Mammary epithelial cell (primary cell): ENCODE data around the gene TYW3.

Source experiments
- EZH2 ChIP-seq: IDR thresholded peaks from 2 replicates; pipeline ENCODE4 v1.6.1; 2012; ENCODE audit warnings: low read length, inconsistent platforms, borderline replicate concordance
- TF ChIP-seq, protein P1 (sequence below), 2 donors: IDR thresholded peaks in 1 of 2; conservative IDR thresholded peaks in 1 of 2; 2 replicates each; pipeline ENCODE4 v1.5.1; 2011 to 2012; ENCODE audit warnings: inconsistent platforms in 2 of 2, low read length in 2 of 2, mild to moderate bottlenecking in 2 of 2, control low read depth in 1 of 2, low read depth in 1 of 2; ENCODE audit not compliant: insufficient read depth in 1 of 2; ENCODE audit errors: extremely low read depth in 1 of 2

DNA sequence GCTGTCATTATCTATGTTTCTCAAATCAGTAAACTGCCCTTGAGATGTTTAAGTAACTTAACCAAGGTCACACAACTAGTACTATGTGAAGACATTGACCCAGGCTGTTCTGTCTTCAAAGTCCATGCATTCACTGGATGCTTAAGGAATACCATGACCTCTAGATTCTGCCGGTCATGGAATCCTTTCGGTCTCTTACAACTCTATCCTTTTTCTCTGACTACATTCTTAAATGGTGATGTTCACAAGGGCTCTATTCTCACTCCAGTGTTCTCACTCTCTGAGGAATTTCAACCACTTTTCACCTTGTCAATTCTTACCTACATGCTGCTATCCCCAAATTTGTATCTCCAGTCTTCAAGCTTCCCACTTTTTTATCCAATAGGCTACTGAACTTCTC lies 15.3 kb upstream of the TYW3 start:
- TF ChIP-seq EZH2, result no peak
- TF ChIP-seq, protein P1, sequence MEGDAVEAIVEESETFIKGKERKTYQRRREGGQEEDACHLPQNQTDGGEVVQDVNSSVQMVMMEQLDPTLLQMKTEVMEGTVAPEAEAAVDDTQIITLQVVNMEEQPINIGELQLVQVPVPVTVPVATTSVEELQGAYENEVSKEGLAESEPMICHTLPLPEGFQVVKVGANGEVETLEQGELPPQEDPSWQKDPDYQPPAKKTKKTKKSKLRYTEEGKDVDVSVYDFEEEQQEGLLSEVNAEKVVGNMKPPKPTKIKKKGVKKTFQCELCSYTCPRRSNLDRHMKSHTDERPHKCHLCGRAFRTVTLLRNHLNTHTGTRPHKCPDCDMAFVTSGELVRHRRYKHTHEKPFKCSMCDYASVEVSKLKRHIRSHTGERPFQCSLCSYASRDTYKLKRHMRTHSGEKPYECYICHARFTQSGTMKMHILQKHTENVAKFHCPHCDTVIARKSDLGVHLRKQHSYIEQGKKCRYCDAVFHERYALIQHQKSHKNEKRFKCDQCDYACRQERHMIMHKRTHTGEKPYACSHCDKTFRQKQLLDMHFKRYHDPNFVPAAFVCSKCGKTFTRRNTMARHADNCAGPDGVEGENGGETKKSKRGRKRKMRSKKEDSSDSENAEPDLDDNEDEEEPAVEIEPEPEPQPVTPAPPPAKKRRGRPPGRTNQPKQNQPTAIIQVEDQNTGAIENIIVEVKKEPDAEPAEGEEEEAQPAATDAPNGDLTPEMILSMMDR (conservative IDR thresholded peaks at IDR 0.05 in 1 of 2, IDR thresholded peaks at IDR 0.05 in 1 of 2; ENCODE audit: extremely low read depth in 1 of 2, insufficient read depth in 1 of 2, low read depth in 1 of 2, low read length in 2 of 2), result no peak
